K562 (cell line): ENCODE measurements around the gene CXCR3. TPM values are rescaled to one million over a fixed set of nuclear protein-coding genes. Genes with fewer than 3 reads are reported as not detected.
"Not testable (repeated sequence)": the region's sequence is repeated elsewhere in the genome, so short reads cannot be mapped to it uniquely, and the experiment has no call there.

Experiments used
- ATAC-seq: fragments of 200-7000 bp; cut with Tn5 transposase; 3 replicates; pipeline ENCODE4 v1.9.1; 2020; ENCODE audit warnings: moderate library complexity
- BruUV-seq: library from RNA; stranded (reverse); fragments of 400-500 nt; replicated peaks from 2 replicates; lab custom pipeline; 2021; lab: Mats Ljungman, UMichigan
- CTCF ChIA-PET: fragments of 300-600 bp; formaldehyde crosslinking; extraction: SDS; loops from one replicate; lab custom pipeline; 2021; ENCODE audit warnings: low intra/inter-chr PET ratio; lab: Yijun Ruan, JAX
- POLR2A ChIA-PET: fragments of 300-600, 350-650 bp; sonication (Branson Sonifier 250); formaldehyde crosslinking; extraction: SDS; loops from one replicate; lab custom pipeline; 2021; ENCODE audit warnings: antibody characterized with exemption, inconsistent platforms; lab: Yijun Ruan, JAX
- DNase-seq, 4 experiments: peaks; one replicate each; pipeline versions ENCODE4 v3.0.0 to v3.0.0-alpha.2; 2011 to 2018; ENCODE audit warnings: low spot score in 3 of 4, mixed read lengths in 3 of 4; ENCODE audit errors: extremely low read depth in 1 of 4
- FAIRE-seq: peaks from 2 replicates; lab custom pipeline; 2011; peaks lifted over from hg19 to GRCh38; lab: Jason Lieb, UNC
- H2AFZ ChIP-seq: 2 replicates; pipeline ENCODE4 v1.6.0; 2011; ENCODE audit warnings: low read depth, low read length, control low read depth, inconsistent platforms
- H3K27ac ChIP-seq: fragments of 200-600 bp; 3 replicates; pipeline ENCODE4 v1.8.0; 2011; ENCODE audit warnings: low read depth, mild to moderate bottlenecking, control low read depth, inconsistent platforms, low read length, moderate library complexity, mixed read lengths; ENCODE audit errors: extremely low read depth
- H3K27me3 ChIP-seq, 2 experiments: fragments of 300-600 bp in 1 of 2; 2 replicates in 1 of 2; 3 replicates in 1 of 2; pipeline versions ENCODE4 v1.6.0 to v1.8.0; 2011; ENCODE audit warnings: inconsistent platforms in 2 of 2, low read length in 2 of 2, mild to moderate bottlenecking in 1 of 2, mixed read lengths in 1 of 2, moderate library complexity in 1 of 2; ENCODE audit not compliant: control insufficient read depth in 2 of 2, insufficient read depth in 2 of 2
- H3K36me3 ChIP-seq: fragments of 300-600 bp; 3 replicates; pipeline ENCODE4 v1.8.0; 2011; ENCODE audit warnings: mild to moderate bottlenecking, low read length, inconsistent platforms; ENCODE audit not compliant: control insufficient read depth, insufficient read depth
- H3K4me1 ChIP-seq, 2 experiments: fragments of 200-600 bp in 1 of 2; replicated peaks in 1 of 2; 2 replicates in 1 of 2; 3 replicates in 1 of 2; pipeline versions ENCODE4 v1.5.1 to v1.8.0; 2011; ENCODE audit warnings: inconsistent platforms in 2 of 2, low read length in 2 of 2, mild to moderate bottlenecking in 1 of 2, mixed read lengths in 1 of 2, moderate library complexity in 1 of 2; ENCODE audit not compliant: control insufficient read depth in 2 of 2, insufficient read depth in 2 of 2
- H3K4me2 ChIP-seq: 2 replicates; pipeline ENCODE4 v1.6.1; 2011; ENCODE audit warnings: low read length, control low read depth, inconsistent platforms, mixed read lengths; ENCODE audit not compliant: insufficient read depth
- H3K4me3 ChIP-seq: fragments of 200-600 bp; sonication (generic), shearing (Covaris generic); 2 replicates; pipeline ENCODE4 v1.5.1; 2016; ENCODE audit warnings: control low read depth, inconsistent platforms
- H3K79me2 ChIP-seq: fragments of 200-600 bp; 3 replicates; pipeline ENCODE4 v1.8.0; 2011; ENCODE audit warnings: low read length, inconsistent platforms; ENCODE audit not compliant: control insufficient read depth, insufficient read depth
- H3K9ac ChIP-seq, 2 experiments: 2 replicates each; pipeline versions ENCODE4 v1.6.0 to v1.6.1; 2011; ENCODE audit warnings: low read depth in 2 of 2, low read length in 2 of 2, control low read depth in 1 of 2, inconsistent platforms in 1 of 2, mild to moderate bottlenecking in 1 of 2, mixed read lengths in 1 of 2; ENCODE audit not compliant: insufficient read depth in 1 of 2
- H3K9me1 ChIP-seq: one replicate; pipeline ENCODE4 v1.6.0; 2011; ENCODE audit warnings: inconsistent platforms, mild to moderate bottlenecking, low read length, moderate library complexity; ENCODE audit not compliant: control insufficient read depth, insufficient read depth
- H3K9me3 ChIP-seq: replicated peaks from 2 replicates; pipeline ENCODE4 v1.5.1; 2011; ENCODE audit warnings: low read depth, low read length, inconsistent platforms; ENCODE audit not compliant: control insufficient read depth, insufficient read depth
- H4K20me1 ChIP-seq: replicated peaks from 2 replicates; pipeline ENCODE4 v1.6.1; 2011; ENCODE audit warnings: low read length, inconsistent platforms, mixed read lengths; ENCODE audit not compliant: control insufficient read depth, insufficient read depth
- WGBS: fragments of 100-300 bp; shearing (Covaris generic); methylation state at CpG from one replicate; pipeline ENCODE4 v1.1.6; 2016; ENCODE audit warnings: low coverage, mixed read lengths; ENCODE audit not compliant: insufficient coverage; ENCODE audit errors: missing lambda C conversion rate; 5-methylcytosine and 5-hydroxymethylcytosine counted together
- in situ Hi-C: fragments of 300-500 bp; cut with MboI; formaldehyde crosslinking; loops from 4 replicates; pipeline ENCODE4 v1.15.0; 2018; ENCODE audit warnings: inconsistent platforms, mixed read lengths
- intact Hi-C: fragments of 100-400 bp; cut with micrococcal nuclease; formaldehyde crosslinking; loops from 2 replicates; pipeline ENCODE4 v1.14.2; 2022
- polyA plus RNA-seq, 8 experiments: library from polyadenylated mRNA; depleted of rRNA in 4 of 8; stranded (reverse) in 5 of 8; unstranded in 3 of 8; fragments of >200 nt; fragmentation: Nextera tagmentation in 2 of 8; fragmentation: Illumina TruSeq in 1 of 8; extraction: Ambion mirVana in 2 of 8; extraction: Trizol in 1 of 8; gene quantifications; 2 replicates each; pipeline versions ENCODE4 v1.2.1 to v1.2.3, GENCODE V29; 2011 to 2014; ENCODE audit warnings: inconsistent platforms in 1 of 8, missing spikeins in 1 of 8
- total RNA-seq, 7 experiments: library from RNA; depleted of rRNA in 6 of 7; stranded (reverse); fragments of >200 nt in 6 of 7; fragmentation: Illumina TruSeq in 2 of 7; extraction: Trizol in 2 of 7; gene quantifications; 2 replicates each; pipeline versions ENCODE4 v1.2.1 to v1.2.3, GENCODE V29; 2011 to 2021; ENCODE audit warnings: low replicate concordance in 1 of 7

The CXCR3 gene
- total and polyA plus RNA-seq, 9 of the 15 experiments (the other 6 are each of a cell fraction or from before 2014, with no cell fraction given), result not detected

- H3K9me1 ChIP-seq, H3K79me2 ChIP-seq, BruUV-seq, H3K27ac ChIP-seq, H3K4me2 ChIP-seq, H3K9ac ChIP-seq, CTCF ChIA-PET, intact Hi-C loops, FAIRE-seq, H2AFZ ChIP-seq, H3K4me3 ChIP-seq, H4K20me1 ChIP-seq, POLR2A ChIA-PET, H3K36me3 ChIP-seq, H3K9me3 ChIP-seq, ATAC-seq, DNase-seq: not testable (repeated sequence)
- 0% methylated on average over 5 of the region's 8 CpGs for WGBS
- in situ Hi-C loops, result loop anchor here (25.0 kb wide), 1 partner anchor 199 kb away; no protein-coding TSS in a partner anchor
- H3K4me1 ChIP-seq, result peaks cover 0 to 16% of the 10 kb centered on the region in 2 experiments; a peak in 3 of 5 replicates
- peaks cover 10 to 32% of the 10 kb centered on the region in 2 experiments; a peak in 4 of 5 replicates for H3K27me3 ChIP-seq
Observed at GRCh38 chrX:71663238-71663637, 44.9 kb upstream of the CXCR3 start.

DNA sequence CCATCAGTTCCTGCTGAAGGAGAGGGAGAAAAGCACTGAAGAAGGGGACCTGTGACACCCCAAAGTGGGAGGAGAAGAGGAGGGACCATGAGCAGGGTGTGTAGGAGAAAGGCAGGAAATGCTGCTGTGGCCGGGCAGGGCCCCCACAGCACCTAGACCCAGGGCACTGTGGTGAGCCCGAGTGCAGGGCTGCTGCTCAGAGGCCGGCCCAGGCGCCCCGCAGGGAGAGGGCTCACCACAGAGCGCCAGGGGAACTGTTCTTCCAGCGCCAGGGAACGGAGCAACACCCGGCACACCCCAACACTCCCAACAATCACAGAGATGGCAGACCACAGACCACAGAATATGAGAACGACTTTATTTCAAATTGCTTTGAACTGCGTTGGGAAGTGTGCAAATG lies 44.3 kb upstream of the CXCR3 start:
- H3K4me3 ChIP-seq, intact Hi-C loops, DNase-seq, H4K20me1 ChIP-seq, H3K4me2 ChIP-seq, POLR2A ChIA-PET, H3K79me2 ChIP-seq, BruUV-seq, H3K27ac ChIP-seq, H2AFZ ChIP-seq, ATAC-seq, FAIRE-seq, H3K9ac ChIP-seq, H3K9me3 ChIP-seq, CTCF ChIA-PET, H3K36me3 ChIP-seq, H3K9me1 ChIP-seq: not testable (repeated sequence)
- WGBS, result 0% methylated on average over 4 of the region's 11 CpGs
- Histone ChIP-seq H3K27me3 (peaks cover 10 to 32% of the 10 kb centered on the region in 2 experiments; a peak in 4 of 5 replicates), H3K4me1 (peaks cover 0 to 14% of the 10 kb centered on the region in 2 experiments; a peak in 3 of 5 replicates)
- in situ Hi-C loops, result loop anchor here (25.0 kb wide), 1 partner anchor 200 kb away; no protein-coding TSS in a partner anchor
